Measurements from ENCODE around the gene UTP3.

- TF ChIP-seq POLR2AphosphoS5 (IDR thresholded peaks at IDR 0.05; ENCODE audit: insufficient read depth in 1 of 2, low read depth in 1 of 2), result no peak
- TF ChIP-seq, protein P1, sequence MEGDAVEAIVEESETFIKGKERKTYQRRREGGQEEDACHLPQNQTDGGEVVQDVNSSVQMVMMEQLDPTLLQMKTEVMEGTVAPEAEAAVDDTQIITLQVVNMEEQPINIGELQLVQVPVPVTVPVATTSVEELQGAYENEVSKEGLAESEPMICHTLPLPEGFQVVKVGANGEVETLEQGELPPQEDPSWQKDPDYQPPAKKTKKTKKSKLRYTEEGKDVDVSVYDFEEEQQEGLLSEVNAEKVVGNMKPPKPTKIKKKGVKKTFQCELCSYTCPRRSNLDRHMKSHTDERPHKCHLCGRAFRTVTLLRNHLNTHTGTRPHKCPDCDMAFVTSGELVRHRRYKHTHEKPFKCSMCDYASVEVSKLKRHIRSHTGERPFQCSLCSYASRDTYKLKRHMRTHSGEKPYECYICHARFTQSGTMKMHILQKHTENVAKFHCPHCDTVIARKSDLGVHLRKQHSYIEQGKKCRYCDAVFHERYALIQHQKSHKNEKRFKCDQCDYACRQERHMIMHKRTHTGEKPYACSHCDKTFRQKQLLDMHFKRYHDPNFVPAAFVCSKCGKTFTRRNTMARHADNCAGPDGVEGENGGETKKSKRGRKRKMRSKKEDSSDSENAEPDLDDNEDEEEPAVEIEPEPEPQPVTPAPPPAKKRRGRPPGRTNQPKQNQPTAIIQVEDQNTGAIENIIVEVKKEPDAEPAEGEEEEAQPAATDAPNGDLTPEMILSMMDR (IDR thresholded peaks at IDR 0.05), result no peak
These were observed 22.0 kb upstream of the UTP3 start, which contains the start of gene JCHAIN for GRCh38 chr4:70666369-70666768.
